Measurements from ENCODE around the gene FAM240A.

Gene FAM240A

DNA sequence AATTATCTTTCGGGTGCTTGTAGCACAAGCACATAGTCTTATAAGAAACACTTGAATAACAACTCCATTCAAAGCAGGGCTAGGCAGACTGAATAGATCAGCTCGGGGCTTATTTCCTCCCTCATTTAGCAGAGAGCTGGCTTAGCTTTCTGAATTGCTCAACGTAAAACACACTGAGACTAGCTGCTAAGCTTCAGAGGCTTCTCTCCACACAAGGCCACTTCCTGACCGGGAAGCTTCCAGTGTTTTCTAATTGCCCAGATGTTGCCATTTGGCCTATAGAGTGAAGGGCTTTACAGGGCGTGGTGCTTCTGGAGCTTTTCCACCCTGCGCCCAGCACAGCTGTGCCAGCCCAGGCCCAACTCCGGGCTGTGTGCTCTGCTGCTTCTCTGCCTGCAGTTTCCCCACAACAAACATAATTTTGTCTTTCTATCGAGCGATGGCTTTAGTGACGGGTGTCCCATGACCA, 16.6 kb downstream of the FAM240A start:
- no peak for DNase-seq

DNA sequence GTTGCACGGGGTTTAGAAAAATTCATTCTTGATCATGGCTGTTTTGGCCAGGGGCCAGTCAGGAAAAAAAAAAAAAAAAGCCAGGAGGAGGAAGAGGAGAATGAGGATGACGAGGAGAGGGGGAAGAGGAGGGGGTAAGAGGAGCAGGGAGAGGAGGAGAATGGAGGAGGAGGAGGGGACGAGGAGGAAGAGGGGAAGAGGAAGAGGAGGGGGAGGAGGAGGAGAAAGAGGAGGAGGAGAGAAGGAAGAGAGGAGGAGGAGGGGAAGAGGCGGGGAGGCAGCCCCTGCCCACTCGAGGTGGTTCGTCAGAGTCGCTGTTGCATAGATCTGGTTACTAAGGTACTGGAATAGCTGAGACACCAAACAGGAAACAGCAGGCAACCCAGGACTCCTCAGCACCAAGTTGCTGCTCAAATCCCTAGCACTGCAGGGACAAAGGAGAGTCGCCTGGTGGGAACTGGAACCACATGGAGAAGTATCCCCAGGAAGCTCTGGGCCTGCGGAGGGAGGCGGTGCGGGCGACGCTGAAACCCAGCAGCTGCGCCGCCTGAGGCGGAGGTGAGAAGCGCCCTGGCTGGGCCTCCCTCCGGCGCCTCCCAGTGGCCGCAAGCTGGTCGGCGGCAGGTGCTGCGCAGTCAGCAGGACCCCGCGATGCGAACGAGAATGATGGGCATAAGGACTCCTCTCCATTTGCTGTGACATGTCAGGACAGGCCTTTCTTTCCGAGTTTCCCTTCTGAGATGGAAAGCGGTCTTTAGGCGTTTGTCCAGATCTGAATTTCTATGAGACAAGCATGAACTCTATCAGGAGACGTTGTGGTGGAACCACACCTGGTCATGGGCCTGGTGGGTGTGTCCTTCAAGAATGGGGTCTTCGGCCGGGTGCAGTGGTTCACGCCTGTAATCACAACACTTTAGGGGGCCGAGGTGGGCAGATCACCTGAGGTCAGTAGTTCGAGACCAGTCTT, 17.5 kb downstream of the FAM240A start:
- DNase-seq, result peak; percentile 88

DNA sequence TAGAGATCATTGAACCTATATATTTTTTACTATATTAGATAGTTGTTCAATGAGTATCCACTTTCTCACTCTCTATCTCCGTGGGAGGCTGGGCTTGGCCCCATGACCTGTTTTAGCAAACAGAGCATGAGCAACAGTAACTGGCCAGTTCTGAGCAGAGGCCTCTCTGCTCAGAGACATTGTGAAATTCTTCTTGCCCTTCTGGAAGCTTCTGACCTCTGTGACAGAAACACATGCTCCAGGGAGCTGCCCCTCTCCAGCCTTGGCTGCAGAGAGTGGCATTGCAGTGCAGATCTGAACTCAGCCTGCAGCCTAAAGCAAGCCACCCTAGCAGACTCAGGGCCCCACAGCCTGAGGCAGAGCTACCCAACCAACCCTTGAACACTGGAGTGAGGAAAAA, 20.5 kb downstream of the FAM240A start:
- DNase-seq, result no peak

DNA sequence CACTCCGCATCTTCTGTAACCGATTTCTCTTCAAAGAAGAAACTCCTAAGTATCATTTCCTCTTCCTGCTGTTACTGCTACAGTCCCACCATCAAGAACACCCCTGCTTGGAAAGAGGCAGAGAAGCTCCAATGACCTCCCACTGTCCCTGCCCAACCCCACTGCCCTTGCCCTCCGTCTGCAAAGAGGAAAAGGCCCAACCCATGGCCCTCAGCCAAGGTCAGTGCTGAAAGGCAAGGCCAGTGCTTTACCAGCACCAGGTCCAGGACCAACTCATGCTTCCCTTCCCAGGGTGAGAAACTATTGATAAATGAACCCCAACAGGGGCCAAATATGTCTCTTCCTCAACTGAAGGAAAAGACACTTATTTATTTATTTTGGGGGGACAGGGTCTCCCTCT, 22.5 kb downstream of the FAM240A start:
- no peak for DNase-seq

DNA sequence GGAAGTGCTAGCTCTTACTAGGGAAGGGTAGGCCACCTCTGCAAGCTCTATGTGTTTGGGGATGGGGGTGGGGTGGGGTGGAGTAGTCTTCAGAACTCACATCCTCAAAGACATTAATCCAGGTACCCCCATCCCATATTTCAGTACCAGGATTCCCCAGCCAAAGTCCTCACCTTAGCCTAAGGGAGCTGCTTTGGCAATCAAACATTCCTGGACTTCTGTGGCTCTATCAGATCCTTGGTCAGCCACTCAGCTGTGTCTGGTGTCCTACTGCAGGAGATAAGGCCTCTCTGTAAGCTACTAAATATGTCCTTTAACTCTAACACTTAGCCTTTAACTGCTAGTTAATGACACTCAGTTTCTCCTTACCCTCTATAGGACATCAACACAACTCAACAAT, 26.9 kb downstream of the FAM240A start:
- DNase-seq, result no peak

DNA sequence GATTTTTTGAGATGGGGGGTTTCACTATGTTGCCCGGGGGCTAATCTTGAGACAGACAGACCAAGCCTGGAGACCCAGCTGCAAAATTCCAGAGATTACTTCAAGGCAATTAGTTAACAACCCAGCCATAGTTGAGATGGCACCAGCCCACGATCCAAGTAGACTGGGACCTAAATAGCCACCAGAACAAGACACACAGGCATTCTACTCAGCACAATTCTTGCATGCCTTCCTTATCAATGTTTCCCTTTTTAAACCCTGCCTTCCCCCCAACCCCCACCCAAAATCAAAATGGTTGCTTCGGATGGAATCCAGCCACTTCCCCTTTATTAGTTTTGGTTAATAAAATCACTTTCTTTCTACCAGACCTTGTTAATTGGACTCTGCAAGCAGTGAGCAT, 28.6 kb downstream of the FAM240A start:
- DNase-seq, result no peak

DNA sequence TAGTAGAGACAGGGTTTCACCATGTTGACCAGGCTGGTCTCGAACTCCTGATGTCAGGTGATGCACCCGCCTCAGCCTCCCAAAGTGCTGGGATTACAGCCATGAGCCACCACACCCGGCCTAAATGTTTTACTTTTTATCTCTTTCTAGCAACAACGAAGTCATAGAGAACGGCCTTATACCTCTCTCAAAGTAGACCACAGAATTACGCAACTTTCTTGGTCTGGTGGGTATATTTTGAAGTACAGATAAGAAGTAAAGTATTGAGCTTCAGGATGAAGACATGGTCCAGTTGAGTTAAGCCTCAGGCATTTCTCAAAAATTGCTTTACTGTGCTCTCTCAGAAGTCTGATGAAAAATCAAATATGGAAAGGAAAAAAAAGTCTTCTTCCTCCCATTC, 30.6 kb downstream of the FAM240A start:
- DNase-seq, result no peak

DNA sequence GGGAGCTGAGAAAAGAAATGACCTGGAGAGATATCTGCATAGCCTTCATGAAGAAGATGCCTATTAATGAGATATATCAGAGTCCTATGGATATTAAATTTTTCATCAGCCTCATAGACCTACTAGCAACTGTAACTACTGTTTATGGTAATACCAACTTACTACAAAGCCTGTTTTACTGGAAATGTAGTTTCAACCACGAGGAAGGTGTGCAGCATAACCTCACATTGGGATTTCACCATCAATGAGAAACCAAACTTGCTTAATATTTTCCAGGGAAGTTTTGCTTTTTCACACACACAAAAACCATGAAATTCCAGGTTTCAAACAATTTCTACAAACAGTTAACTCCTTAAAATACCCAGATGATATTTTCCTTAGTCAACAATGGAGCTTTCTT, 31.4 kb downstream of the FAM240A start:
- DNase-seq, result no peak

DNA sequence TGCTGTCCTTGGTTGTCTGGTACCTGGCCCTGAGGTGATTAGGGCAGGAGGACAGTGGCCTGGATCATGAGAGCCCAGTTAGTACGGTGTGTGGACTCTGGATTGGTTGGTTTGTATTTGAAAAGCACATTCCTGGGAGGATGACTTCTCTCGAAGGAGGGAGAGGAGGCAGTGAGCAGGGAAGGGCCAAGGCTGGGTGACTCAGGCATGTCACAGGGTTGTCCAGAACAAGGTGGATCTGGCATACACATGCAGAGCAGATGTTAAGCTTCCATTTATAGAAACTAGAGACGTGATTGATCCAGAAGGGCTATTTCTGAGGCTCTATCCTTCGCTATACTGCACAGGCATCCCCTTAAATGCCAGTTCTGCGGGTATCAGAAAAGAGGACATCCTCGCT, 34.4 kb downstream of the FAM240A start:
- DNase-seq, result no peak

DNA sequence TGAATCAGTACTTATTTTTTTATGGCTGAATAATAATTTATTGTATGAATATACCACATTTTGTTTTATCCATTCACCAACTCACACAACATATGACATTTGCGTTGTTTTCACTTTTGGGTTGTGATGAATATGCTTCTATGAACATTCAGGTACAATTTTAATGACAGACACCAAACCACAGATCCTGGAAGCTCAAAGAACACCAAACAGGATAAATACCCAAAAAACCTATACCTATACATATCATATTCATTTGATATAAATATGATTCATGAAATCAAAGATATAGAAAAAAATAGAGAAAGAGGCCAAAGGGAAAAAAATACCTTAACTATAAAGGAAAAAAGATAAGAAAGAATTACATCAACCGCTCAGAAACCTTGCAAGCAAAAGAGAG, 35.8 kb downstream of the FAM240A start:
- DNase-seq, result no peak

DNA sequence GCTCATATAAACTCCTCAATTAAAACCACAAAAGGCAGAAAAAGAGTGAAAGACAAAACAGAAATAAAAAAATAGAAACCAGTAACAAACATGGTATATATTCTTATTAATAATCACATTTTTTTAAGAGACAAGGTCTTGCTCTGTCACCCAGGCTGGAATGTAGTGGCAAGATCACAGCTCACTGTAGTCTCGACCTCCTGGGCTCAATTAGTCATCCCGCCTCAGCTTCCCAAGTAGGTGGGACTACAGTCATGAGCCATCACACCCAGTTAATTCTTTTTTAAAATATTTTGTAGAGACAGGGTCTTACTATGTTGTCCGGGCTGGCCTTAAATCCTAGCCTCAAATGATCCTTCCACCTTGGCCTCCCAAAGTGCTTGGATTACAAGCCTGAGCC, 37.1 kb downstream of the FAM240A start:
- DNase-seq, result no peak

DNA sequence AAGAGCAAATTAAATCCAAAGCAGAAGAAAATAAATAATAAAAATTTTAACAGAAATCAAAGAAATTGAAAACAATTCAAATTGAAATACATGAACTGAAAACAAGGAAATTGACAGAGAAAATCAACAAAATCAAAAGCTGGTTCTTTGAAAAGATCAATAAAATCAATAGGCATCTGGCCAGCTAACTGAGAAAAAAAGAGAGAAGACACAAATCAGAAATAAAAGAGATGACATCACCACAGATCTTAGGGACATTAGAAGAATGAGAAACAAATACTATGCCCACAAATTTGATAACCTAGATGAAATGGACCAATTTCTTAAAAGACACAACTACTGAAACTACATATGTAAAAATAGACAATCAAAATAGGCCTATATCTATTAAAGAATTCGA, 38.8 kb downstream of the FAM240A start:
- DNase-seq, result no peak

DNA sequence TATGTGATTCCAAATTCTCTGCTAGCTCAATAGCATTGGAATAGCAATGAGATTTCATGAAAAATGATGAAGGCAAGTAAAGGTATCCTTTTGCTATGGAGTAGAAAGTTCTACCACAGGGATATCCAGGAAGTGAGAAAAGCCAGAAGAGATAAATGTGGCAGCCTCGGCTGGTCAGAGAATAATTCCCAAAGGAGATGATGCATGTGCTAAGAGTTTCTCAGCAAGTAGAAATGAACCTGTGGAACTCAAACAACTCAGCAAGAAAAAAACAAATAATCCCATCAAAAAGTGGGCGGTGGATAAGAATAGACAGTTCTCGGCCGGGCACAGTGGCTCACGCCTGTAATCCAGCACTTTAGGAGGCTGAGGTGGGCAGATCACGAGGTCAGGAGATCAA, 42.9 kb downstream of the FAM240A start:
- no peak for DNase-seq

DNA sequence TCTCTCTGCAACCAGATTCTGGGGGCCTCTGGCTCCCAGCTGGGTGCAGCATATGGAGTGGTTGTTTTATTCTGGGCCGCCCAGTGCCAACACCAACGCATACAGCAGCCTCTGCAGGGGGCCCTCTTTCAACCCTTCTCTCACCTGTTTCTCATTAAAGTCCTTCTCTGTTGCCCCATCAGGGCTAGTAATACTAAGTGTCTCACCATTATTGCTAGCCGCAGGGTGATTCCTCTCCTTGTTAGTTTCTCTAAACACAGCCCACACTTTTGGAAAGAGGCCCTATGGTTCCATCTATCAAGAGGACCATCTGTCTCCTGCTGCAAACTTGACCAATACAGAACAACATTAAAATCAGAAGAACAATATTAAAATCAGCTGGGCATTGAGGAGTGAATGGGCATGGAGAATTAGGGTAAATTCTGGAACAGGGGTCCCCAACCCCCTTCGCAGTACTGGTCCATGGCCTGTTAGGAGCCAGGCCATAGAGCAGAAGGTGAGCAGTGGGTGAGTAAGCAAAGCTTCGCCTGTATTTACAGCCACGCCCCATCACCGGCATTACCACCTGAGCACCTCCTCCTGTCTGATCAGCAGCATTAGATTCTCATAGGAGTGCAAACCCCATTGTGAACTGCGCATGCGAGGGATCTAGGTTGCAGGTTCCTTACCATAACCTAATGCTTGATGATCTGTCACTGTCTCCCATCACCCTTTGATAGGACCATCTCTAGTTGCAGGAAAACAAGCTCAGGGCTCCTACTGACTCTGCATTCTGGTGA, 44.6 kb downstream of the FAM240A start:
- DNase-seq, result peak; percentile 47

DNA sequence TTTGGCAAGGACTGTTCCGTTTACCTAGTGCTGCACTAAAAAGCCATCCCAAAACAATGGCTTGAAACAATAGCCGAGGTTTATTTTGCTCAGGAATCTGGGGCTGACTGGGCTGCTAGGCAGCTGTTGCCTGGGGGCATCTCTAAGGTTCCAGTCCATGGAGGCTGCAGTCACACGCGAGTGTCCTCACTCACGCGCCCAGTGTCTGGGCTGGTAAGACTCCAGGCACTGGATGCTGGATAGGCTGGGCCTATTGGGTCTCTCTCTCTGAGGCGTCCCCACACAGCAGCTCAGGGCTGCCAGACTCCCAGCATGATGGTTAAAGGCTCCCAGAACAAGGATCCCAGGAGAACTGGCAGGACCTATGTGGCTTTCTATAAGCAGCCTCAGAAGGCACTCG, 47.0 kb downstream of the FAM240A start:
- DNase-seq, result no peak

DNA sequence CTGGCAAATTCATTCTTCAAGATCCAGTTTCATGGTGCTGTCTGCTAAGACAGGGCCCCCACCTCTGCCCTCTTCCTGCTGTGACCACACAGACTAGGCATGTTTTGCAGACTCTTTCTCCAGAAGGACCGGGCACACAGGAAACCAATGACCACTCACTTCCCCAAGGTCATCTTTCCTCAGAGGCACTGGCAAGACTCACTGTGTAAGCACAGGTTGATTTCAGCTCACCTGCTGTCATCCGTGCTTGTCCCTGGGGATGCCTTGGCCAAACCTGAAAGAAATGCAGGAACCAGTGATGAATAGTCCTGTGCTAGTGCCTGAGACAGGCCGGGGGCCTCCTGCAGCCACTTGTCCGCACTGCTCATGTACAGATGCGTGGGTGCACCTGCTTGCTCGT, 47.7 kb downstream of the FAM240A start:
- no peak for DNase-seq

DNA sequence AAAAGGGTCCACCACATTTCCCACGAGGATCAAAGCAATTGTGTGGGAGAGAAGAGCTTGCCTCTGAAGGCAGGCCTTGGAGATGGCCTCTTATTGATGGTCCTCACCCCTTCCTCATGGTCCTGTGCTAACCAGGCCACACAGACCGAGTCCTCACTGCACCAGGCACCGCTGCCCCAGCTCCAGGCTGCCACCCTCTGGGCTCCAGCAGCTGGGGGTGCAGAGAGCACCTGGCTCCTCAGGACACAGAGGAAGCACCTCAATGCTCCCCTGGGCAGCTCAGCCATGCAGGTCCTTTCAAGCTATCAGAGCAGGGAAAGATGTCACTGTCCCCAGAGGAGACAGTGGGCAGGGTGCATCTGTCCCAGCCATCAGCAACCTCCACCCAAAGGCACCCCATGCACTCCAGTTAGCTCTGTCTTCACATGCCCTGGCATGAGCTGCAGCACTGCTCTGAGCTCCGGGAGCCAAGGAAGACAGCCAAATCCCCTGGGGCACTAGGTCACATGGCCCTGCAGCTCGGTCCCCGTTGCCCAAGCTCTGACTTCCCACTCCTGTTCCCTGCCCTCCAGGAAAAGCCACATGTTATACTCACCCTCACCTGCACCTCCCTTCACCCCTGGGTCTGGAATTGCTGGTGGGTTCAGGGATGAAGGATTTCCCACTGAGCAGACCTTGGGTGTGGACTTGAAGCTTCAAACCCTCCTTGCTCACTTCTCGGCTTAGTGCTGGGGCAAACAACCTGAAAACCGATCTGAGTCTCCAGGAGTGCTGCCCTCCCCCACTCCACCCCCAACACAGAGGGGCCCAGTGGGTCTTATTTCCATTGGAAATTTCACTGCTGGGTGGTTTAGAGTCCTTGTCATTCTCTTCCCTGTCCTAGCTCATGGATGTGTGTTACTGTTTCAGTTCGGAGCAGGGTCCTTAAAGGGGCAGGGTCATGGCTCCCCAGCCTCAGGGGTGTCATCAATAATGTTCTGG, 48.5 kb downstream of the FAM240A start:
- DNase-seq, result peak; percentile 26

DNA sequence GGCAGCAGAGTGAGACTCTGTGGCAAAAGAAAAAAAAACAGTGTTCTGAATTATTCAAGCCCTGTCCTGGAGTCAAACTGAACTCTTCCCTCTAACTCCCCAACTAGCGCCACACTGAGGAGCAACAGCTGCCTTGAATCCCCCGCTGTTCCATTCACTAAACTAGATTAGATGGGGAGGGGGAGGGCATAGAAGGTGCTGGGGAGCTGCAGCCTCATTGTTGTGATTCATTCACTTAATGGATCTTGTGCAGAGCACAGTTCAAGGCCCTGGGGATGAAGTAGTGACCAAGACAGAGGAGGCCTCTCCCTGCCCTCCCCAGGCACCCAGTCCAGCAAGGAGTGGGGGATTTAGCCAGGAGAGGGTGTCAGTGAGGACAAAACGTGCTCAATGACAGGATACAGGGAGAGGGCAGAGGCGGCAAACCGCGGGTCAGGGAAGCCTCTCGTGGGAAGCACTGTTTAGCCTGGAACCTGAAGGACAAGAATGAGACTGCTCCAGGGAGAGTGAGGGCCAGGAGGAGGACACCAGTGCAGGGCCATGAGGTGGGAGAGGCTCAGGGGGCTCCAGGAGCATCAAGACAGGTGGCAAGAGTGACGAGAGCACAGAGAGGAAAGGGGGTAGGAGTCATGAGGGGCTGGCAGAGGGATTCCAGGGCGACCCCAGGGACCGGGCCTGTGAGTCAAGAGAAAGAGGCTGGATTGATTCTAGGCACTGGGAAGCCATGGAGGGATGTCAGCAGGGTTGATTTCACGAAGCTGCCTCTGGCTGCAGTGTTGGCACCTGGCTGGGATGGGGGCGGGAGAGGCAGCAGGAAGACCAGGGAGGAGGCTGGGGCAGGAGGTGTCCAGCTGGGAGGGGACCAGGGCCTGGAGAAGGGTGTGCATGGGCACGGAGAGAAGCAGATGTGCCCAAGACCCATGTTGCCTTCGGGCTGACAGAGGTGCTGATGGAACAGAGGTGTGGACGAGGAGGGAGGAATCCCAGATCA, 49.7 kb downstream of the FAM240A start:
- no peak for DNase-seq

DNA sequence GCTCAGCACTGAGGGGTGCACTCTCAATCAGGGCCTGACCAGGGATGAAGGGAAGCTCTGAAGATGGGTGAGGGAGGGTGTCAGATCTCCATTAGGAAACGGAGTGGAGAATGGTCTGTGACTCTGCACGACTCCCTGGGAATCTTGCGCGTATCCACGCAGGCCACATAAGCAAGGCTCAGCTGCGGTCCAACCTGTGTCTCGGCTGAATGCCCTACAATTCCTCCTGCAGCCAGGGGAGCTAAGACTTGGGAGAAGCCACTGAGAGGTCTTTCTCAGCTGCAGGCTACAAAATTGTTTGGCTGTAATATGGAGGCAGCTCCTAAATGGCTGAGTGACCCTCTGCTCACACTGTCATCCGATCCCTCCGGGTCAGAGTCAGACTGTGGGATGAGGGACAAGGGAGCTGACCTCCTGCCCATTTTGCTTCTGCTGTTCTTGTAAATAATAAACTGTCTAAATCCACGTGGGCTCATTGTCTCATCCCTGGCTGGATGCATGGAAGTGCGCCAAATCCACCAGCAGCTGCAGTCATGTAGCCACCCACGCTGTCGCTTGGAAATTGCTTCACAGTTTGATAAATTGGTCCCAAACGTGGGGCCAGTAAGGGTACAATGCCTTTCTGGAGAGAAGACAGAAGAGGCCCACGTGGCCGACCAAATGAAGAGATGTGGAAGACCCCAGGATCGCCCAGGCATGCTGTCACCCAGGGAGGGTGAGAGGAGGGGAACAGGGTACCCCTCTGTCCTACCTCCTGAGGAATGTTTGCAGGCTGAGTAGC, 50.6 kb downstream of the FAM240A start:
- DNase-seq, result no peak

DNA sequence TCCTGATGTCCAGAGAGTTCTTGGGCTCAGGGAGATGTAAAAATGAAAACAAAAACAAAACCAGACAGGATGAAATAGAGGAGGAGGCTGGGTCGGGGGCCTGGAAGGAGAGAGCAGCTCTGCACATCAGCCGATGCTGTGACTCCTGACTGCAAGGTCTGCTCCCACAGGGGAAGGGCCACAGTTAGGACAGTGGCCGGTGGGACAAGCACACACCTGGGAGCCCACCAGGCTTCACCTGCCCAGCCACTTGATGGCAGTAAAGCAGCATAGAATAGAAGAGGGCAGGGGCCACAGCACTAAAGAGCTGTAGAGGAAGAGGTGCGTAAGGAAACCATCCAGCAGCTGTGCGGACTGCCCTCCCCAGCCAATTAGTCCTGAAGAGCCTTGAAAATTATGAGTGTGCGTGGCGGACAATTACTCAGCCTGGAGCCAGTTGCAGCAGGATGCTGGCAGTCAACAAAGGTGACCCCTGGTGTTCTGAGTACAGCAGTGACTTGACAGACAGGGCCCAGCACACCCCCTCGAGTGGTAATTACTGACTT, 51.3 kb downstream of the FAM240A start:
- peak; percentile 57 for DNase-seq
